IMR-90 (cell line): ENCODE measurements around the gene OTOL1. TPM values are rescaled to one million over a fixed set of nuclear protein-coding genes. Genes with fewer than 3 reads are reported as not detected.

ENCODE experiments used
- ATAC-seq: fragments of 200-7000 bp; cut with Tn5 transposase; 2 replicates; pipeline ENCODE4 v1.9.1; 2020; ENCODE audit warnings: low read depth, mild to moderate bottlenecking, moderate library complexity
- BruUV-seq: library from RNA; stranded (reverse); fragments of 400-500 nt; replicated peaks from 2 replicates; lab custom pipeline; 2021; lab: Mats Ljungman, UMichigan
- CTCF ChIA-PET: fragments of 300-600 bp; formaldehyde crosslinking; extraction: SDS; loops from one replicate; lab custom pipeline; 2021; ENCODE audit warnings: antibody characterized with exemption; lab: Yijun Ruan, JAX
- POLR2A ChIA-PET: fragments of 300-600 bp; sonication (Branson Sonifier 250); formaldehyde crosslinking; loops from one replicate; lab custom pipeline; 2022; ENCODE audit warnings: antibody characterized with exemption; ENCODE audit not compliant: unreplicated experiment; lab: Charles Lee
- DNase-seq: peaks from one replicate; pipeline ENCODE4 v3.0.0; 2013
- H2AFZ ChIP-seq: replicated peaks from 2 replicates; pipeline ENCODE3; 2013; ENCODE audit warnings: low read length, mild to moderate bottlenecking; ENCODE audit not compliant: poor library complexity
- H2AK5ac ChIP-seq: 2 replicates; pipeline ENCODE4 v1.6.1; 2013; ENCODE audit warnings: low read depth, low read length, inconsistent platforms
- H2AK9ac ChIP-seq: replicated peaks from 2 replicates; pipeline ENCODE3; 2013; ENCODE audit warnings: mild to moderate bottlenecking, low read depth, low read length, moderate library complexity; ENCODE audit not compliant: poor library complexity
- H2BK120ac ChIP-seq: 2 replicates; pipeline ENCODE4 v1.6.1; 2013; ENCODE audit warnings: low read depth, low read length, inconsistent platforms
- H2BK15ac ChIP-seq: 3 replicates; pipeline ENCODE4 v1.6.1; 2013; ENCODE audit warnings: low read depth, low read length, inconsistent platforms
- H2BK20ac ChIP-seq: 2 replicates; pipeline ENCODE4 v1.6.1; 2013; ENCODE audit warnings: low read depth, mild to moderate bottlenecking, inconsistent platforms, low read length, moderate library complexity
- H2BK5ac ChIP-seq: 2 replicates; pipeline ENCODE4 v1.6.1; 2013; ENCODE audit warnings: mild to moderate bottlenecking, low read depth, low read length, inconsistent platforms; ENCODE audit not compliant: poor library complexity, severe bottlenecking
- H3K14ac ChIP-seq: replicated peaks from 2 replicates; pipeline ENCODE4 v1.6.1; 2013; ENCODE audit warnings: low read depth, low read length, inconsistent platforms
- H3K18ac ChIP-seq: 2 replicates; pipeline ENCODE4 v1.6.1; 2013; ENCODE audit warnings: low read depth, low read length, control low read depth
- H3K23ac ChIP-seq: 2 replicates; pipeline ENCODE4 v1.6.1; 2013; ENCODE audit warnings: low read depth, low read length, inconsistent platforms
- H3K27ac ChIP-seq: 2 replicates; pipeline ENCODE4 v1.5.1; 2013; ENCODE audit warnings: mild to moderate bottlenecking, control low read depth, low read length; ENCODE audit not compliant: insufficient read depth
- H3K27me3 ChIP-seq: 2 replicates; pipeline ENCODE4 v1.6.1; 2013; ENCODE audit warnings: low read length; ENCODE audit not compliant: control insufficient read depth, insufficient read depth
- H3K36me3 ChIP-seq: 2 replicates; pipeline ENCODE4 v1.6.1; 2013; ENCODE audit warnings: low read length, mixed read lengths; ENCODE audit not compliant: control insufficient read depth, insufficient read depth
- H3K4ac ChIP-seq: 2 replicates; pipeline ENCODE4 v1.6.1; 2013; ENCODE audit warnings: low read depth, low read length, inconsistent platforms
- H3K4me1 ChIP-seq: 2 replicates; pipeline ENCODE4 v1.6.1; 2013; ENCODE audit warnings: low read length, mixed read lengths; ENCODE audit not compliant: control insufficient read depth, insufficient read depth
- H3K4me2 ChIP-seq: 2 replicates; pipeline ENCODE4 v1.6.1; 2013; ENCODE audit warnings: low read depth, mild to moderate bottlenecking, control low read depth, low read length, moderate library complexity
- H3K4me3 ChIP-seq: 2 replicates; pipeline ENCODE4 v1.5.1; 2013; ENCODE audit warnings: low read depth, mild to moderate bottlenecking, control low read depth, low read length, moderate library complexity; ENCODE audit not compliant: insufficient read depth
- H3K56ac ChIP-seq: 2 replicates; pipeline ENCODE4 v1.6.1; 2013; ENCODE audit warnings: low read length, inconsistent platforms; ENCODE audit not compliant: insufficient read depth; ENCODE audit errors: extremely low read depth
- H3K79me1 ChIP-seq, 2 experiments: 2 replicates each; pipeline ENCODE4 v1.6.1; 2013; ENCODE audit warnings: low read length in 2 of 2, inconsistent platforms in 1 of 2, low read depth in 1 of 2
- H3K9ac ChIP-seq: 2 replicates; pipeline ENCODE4 v1.6.1; 2013; ENCODE audit warnings: low read depth, low read length, control low read depth
- H3K9me1 ChIP-seq: 2 replicates; pipeline ENCODE4 v1.6.1; 2013; ENCODE audit warnings: low read length, inconsistent platforms; ENCODE audit not compliant: insufficient read depth
- H3K9me3 ChIP-seq: 2 replicates; pipeline ENCODE4 v1.6.1; 2013; ENCODE audit warnings: low read length; ENCODE audit not compliant: control insufficient read depth, insufficient read depth
- H4K20me1 ChIP-seq: 2 replicates; pipeline ENCODE4 v1.6.1; 2013; ENCODE audit warnings: low read length, inconsistent platforms; ENCODE audit not compliant: insufficient read depth
- H4K5ac ChIP-seq: 2 replicates; pipeline ENCODE4 v1.6.1; 2013; ENCODE audit warnings: mild to moderate bottlenecking, low read depth, low read length, control low read depth
- H4K8ac ChIP-seq, 2 experiments: 2 replicates each; pipeline ENCODE4 v1.6.1; 2013; ENCODE audit warnings: low read depth in 2 of 2, low read length in 2 of 2, control low read depth in 1 of 2, inconsistent platforms in 1 of 2
- H4K91ac ChIP-seq: 2 replicates; pipeline ENCODE4 v1.6.1; 2013; ENCODE audit warnings: low read depth, low read length, inconsistent platforms; ENCODE audit not compliant: insufficient read depth
- BHLHE40 ChIP-seq: fragments of 150-350 bp; IDR thresholded peaks from 2 replicates; pipeline ENCODE4 v1.6.1; 2016; ENCODE audit warnings: mild to moderate bottlenecking, low read depth, low read length
- CEBPB ChIP-seq: IDR thresholded peaks from 2 replicates; pipeline ENCODE4 v1.6.1; 2012; ENCODE audit warnings: low read depth, low read length, improper control_type of control experiment
- CHD1 ChIP-seq: IDR thresholded peaks from 2 replicates; pipeline ENCODE4 v1.6.1; 2012; ENCODE audit warnings: low read depth, low read length, improper control_type of control experiment
- FOS ChIP-seq: fragments of 150-350 bp; IDR thresholded peaks from 2 replicates; pipeline ENCODE4 v1.6.1; 2016; ENCODE audit warnings: low read depth, low read length
- MAFK ChIP-seq: IDR thresholded peaks from 2 replicates; pipeline ENCODE4 v1.6.1; 2012; ENCODE audit warnings: low read depth, low read length, improper control_type of control experiment
- MAZ ChIP-seq: IDR thresholded peaks from 2 replicates; pipeline ENCODE4 v1.6.1; 2012; ENCODE audit warnings: low read depth, mild to moderate bottlenecking, low read length, improper control_type of control experiment, moderate library complexity, borderline replicate concordance
- MXI1 ChIP-seq: IDR thresholded peaks from 2 replicates; pipeline ENCODE4 v1.6.1; 2012; ENCODE audit warnings: low read depth, mild to moderate bottlenecking, low read length, moderate library complexity, borderline replicate concordance
- NFE2L2 ChIP-seq: fragments of 150-350 bp; IDR thresholded peaks from 2 replicates; pipeline ENCODE4 v1.6.1; 2016; ENCODE audit warnings: low read depth, mild to moderate bottlenecking, low read length
- POLR2A ChIP-seq: IDR thresholded peaks from 2 replicates; pipeline ENCODE4 v1.6.1; 2012; ENCODE audit warnings: mild to moderate bottlenecking, low read depth, low read length
- RAD21 ChIP-seq: IDR thresholded peaks from 2 replicates; pipeline ENCODE4 v1.6.1; 2012; ENCODE audit warnings: low read length, improper control_type of control experiment
- RCOR1 ChIP-seq: IDR thresholded peaks from 2 replicates; pipeline ENCODE4 v1.6.1; 2012; ENCODE audit warnings: mild to moderate bottlenecking, low read length, improper control_type of control experiment; ENCODE audit not compliant: insufficient replicate concordance
- RFX5 ChIP-seq: IDR thresholded peaks from 2 replicates; pipeline ENCODE4 v1.8.0; 2012; ENCODE audit warnings: low read depth, mild to moderate bottlenecking, low read length, moderate library complexity
- SMC3 ChIP-seq: fragments of 150-350 bp; IDR thresholded peaks from 2 replicates; pipeline ENCODE4 v1.6.1; 2016; ENCODE audit warnings: low read depth, mild to moderate bottlenecking, antibody characterized with exemption, low read length, moderate library complexity
- WGBS, 2 experiments: methylation state at CpG; one replicate each; pipeline versions ENCODE4 v1.1.5 to v1.1.7; 2013; ENCODE audit warnings: missing lambda C conversion rate in 2 of 2; ENCODE audit not compliant: insufficient read length in 1 of 2; ENCODE audit errors: extremely low coverage in 2 of 2; 5-methylcytosine and 5-hydroxymethylcytosine counted together
- dilution Hi-C: fragments of 300-500 bp; cut with HindIII; formaldehyde crosslinking; loops from one replicate; pipeline ENCODE4 v1.14.3; 2018; ENCODE audit warnings: low sequenced_read_pairs; ENCODE audit not compliant: unreplicated experiment
- in situ Hi-C: fragments of 300-500 bp; cut with MboI; formaldehyde crosslinking; loops from 3 replicates; pipeline ENCODE4 v1.14.3; 2019; ENCODE audit warnings: low sequenced_read_pairs, inconsistent platforms, mixed read lengths
- intact Hi-C: fragments of 100-400 bp; cut with micrococcal nuclease; formaldehyde crosslinking; loops from 2 replicates; pipeline ENCODE4 v1.10.0; 2022
- polyA plus RNA-seq, 3 experiments: library from polyadenylated mRNA; depleted of rRNA; stranded (reverse); fragments of >200 nt; gene quantifications; 2 replicates each; pipeline ENCODE4 v1.2.3, GENCODE V29; 2012; ENCODE audit warnings: low replicate concordance in 1 of 3
- total RNA-seq: library from RNA; depleted of rRNA; stranded (reverse); fragments of >200 nt; gene quantifications from 2 replicates; pipeline ENCODE4 v1.2.3, GENCODE V29; 2012
- TF ChIP-seq, protein P1 (sequence below): conservative IDR thresholded peaks from 2 replicates; pipeline ENCODE4 v1.5.1; 2012; ENCODE audit warnings: mild to moderate bottlenecking, low read depth, low read length, improper control_type of control experiment
- TF ChIP-seq, protein P2 (sequence below): fragments of 150-350 bp; IDR thresholded peaks from 2 replicates; pipeline ENCODE4 v1.6.1; 2017; ENCODE audit warnings: mild to moderate bottlenecking, antibody characterized with exemption, low read length, low read depth
- TF ChIP-seq, protein P3 (sequence below): fragments of 150-350 bp; IDR thresholded peaks from 2 replicates; pipeline ENCODE4 v1.6.1; 2016; ENCODE audit warnings: low read depth, mild to moderate bottlenecking, low read length, moderate library complexity, borderline replicate concordance

OTOL1 gene
- total and polyA plus RNA-seq, 2 of the 4 experiments (the other 2 are of a cell fraction): not detected

DNA sequence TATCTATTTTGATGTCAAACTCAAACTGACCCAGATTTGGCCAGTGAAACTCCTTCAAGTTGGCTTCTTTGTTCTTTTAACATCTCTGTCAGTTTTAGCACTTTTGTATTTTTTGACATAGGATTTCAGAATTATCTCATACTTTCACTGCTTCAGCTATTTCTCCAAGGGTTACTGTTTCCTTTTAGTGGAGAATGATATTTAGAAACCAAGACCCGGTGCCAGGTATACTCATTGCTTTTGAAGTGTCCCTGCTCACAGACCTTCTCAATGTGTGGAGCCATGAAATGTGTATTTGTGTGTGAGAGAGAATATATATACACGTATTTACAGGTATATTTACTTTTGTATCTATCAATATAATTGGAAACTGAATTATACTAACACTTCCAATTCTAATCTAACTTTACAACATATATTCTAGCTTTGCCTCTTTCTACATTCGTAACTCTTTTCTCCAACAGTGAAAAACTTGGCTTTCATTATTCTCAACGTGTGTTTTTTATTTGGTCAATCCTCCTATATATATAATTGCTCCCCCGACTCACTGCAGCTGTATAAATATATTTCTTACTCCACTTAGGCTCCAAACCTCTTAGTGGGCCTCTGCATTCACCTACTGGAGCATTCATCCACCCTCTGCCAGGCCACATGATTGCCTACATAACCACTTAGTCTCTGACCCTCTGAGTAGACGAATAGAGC is 54.0 kb downstream of the OTOL1 start:
- Histone ChIP-seq H3K4me1 (no peaks in the 10 kb centered on the region), H2AFZ (no peak overlapping the region), H4K5ac (no peak overlapping the region), H3K4me2 (no peak overlapping the region), H3K79me1 (no peaks in the 10 kb centered on the region), H4K8ac (no peak overlapping the region), H3K4me3 (no peak overlapping the region), H2AK9ac (no peak overlapping the region), H4K91ac (no peak overlapping the region), H2AK5ac (no peak overlapping the region), H3K9me3 (peaks cover 2% of the 10 kb centered on the region; the same call in 1 of the 2 replicates), H3K18ac (no peak overlapping the region), H3K56ac (no peak overlapping the region), H3K4ac (no peak overlapping the region), H3K27me3 (no peaks in the 10 kb centered on the region), H3K27ac (no peak overlapping the region), H3K9ac (no peak overlapping the region), H3K14ac (no peak overlapping the region), H2BK20ac (no peak overlapping the region), H2BK15ac (no peak overlapping the region), H2BK120ac (no peak overlapping the region), H3K36me3 (no peaks in the 10 kb centered on the region), H4K20me1 (no peaks in the 10 kb centered on the region), H3K9me1 (no peaks in the 10 kb centered on the region), H2BK5ac (no peak overlapping the region), H3K23ac (no peak overlapping the region)
- dilution Hi-C loops (no loop called here), intact Hi-C loops (no loop called here), in situ Hi-C loops (no loop called here)
- TF ChIP-seq MAFK: no peak
- no peak for TF ChIP-seq NFE2L2
- no peak for TF ChIP-seq RAD21
- TF ChIP-seq, protein P1, sequence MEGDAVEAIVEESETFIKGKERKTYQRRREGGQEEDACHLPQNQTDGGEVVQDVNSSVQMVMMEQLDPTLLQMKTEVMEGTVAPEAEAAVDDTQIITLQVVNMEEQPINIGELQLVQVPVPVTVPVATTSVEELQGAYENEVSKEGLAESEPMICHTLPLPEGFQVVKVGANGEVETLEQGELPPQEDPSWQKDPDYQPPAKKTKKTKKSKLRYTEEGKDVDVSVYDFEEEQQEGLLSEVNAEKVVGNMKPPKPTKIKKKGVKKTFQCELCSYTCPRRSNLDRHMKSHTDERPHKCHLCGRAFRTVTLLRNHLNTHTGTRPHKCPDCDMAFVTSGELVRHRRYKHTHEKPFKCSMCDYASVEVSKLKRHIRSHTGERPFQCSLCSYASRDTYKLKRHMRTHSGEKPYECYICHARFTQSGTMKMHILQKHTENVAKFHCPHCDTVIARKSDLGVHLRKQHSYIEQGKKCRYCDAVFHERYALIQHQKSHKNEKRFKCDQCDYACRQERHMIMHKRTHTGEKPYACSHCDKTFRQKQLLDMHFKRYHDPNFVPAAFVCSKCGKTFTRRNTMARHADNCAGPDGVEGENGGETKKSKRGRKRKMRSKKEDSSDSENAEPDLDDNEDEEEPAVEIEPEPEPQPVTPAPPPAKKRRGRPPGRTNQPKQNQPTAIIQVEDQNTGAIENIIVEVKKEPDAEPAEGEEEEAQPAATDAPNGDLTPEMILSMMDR: no peak
- TF ChIP-seq SMC3: no peak
- TF ChIP-seq, protein P2, sequence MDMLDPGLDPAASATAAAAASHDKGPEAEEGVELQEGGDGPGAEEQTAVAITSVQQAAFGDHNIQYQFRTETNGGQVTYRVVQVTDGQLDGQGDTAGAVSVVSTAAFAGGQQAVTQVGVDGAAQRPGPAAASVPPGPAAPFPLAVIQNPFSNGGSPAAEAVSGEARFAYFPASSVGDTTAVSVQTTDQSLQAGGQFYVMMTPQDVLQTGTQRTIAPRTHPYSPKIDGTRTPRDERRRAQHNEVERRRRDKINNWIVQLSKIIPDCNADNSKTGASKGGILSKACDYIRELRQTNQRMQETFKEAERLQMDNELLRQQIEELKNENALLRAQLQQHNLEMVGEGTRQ: no peak
- no peak for TF ChIP-seq CEBPB
- no peak for TF ChIP-seq RCOR1
- TF ChIP-seq BHLHE40: no peak
- no peak for TF ChIP-seq RFX5
- TF ChIP-seq CHD1: no peak
- no peak for TF ChIP-seq FOS
- TF ChIP-seq MAZ: no peak
- TF ChIP-seq, protein P3, sequence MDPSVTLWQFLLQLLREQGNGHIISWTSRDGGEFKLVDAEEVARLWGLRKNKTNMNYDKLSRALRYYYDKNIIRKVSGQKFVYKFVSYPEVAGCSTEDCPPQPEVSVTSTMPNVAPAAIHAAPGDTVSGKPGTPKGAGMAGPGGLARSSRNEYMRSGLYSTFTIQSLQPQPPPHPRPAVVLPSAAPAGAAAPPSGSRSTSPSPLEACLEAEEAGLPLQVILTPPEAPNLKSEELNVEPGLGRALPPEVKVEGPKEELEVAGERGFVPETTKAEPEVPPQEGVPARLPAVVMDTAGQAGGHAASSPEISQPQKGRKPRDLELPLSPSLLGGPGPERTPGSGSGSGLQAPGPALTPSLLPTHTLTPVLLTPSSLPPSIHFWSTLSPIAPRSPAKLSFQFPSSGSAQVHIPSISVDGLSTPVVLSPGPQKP: no peak
- TF ChIP-seq MXI1: no peak
- no peak for TF ChIP-seq POLR2A
- DNase-seq (no peak), ATAC-seq (no peak)
- ChIA-PET POLR2A (no interaction called here), CTCF (no interaction called here)
- BruUV-seq: no TSS peak
- 50 to 100% methylated on average over 1 to 2 of the region's 6 CpGs for WGBS, 2 experiments
